VCaP (cell line): ENCODE measurements around the gene CAPN12.

ENCODE experiments used
- H3K27ac ChIP-seq: fragments of 450-650 bp; 2 replicates; pipeline ENCODE4 v1.5.1; 2017
- CTCF ChIP-seq: fragments of 450-650 bp; conservative IDR thresholded peaks from 2 replicates; pipeline ENCODE4 v1.5.1; 2017; ENCODE audit warnings: mild to moderate bottlenecking, moderate library complexity

CAPN12 gene

GRCh38 chr19:38708413-38709024 is 35.8 kb downstream of the CAPN12 start:
- no peak for TF ChIP-seq CTCF
- peak overlapping the region; percentile 95 for H3K27ac ChIP-seq

- TF ChIP-seq CTCF = no peak
- H3K27ac ChIP-seq = peak overlapping the region; percentile 95
These were observed 36.7 kb downstream of the CAPN12 start for GRCh38 chr19:38707512-38708114.

GRCh38 chr19:38706792-38707511 is 37.3 kb downstream of the CAPN12 start:
- H3K27ac ChIP-seq = peak overlapping the region; percentile 95
- no peak for TF ChIP-seq CTCF

- peak overlapping the region; percentile 95 for H3K27ac ChIP-seq
- no peak for TF ChIP-seq CTCF
These were observed 38.9 kb downstream of the CAPN12 start for GRCh38 chr19:38705197-38706019.

GRCh38 chr19:38704488-38705026 is 39.7 kb downstream of the CAPN12 start:
- peak overlapping the region; percentile 95 for H3K27ac ChIP-seq
- no peak for TF ChIP-seq CTCF

- TF ChIP-seq CTCF = no peak
- H3K27ac ChIP-seq = 0 out of 2 replicates have a peak overlapping the region, but pooled peaks have one; percentile 95
These were observed 40.8 kb downstream of the CAPN12 start for GRCh38 chr19:38703509-38703908.
